Astrocyte of the cerebellum (primary cell): ENCODE measurements around the gene KIF23.
A peak's percentile ranks its signal among the peaks of the same experiment; 100 is the strongest.

ENCODE experiments used
- DNase-seq: peaks from one replicate; pipeline ENCODE4 v3.0.0-alpha.2; 2011; ENCODE audit warnings: low read depth
- H3K4me3 ChIP-seq: 2 replicates; pipeline ENCODE4 v1.5.1; 2011; ENCODE audit warnings: mild to moderate bottlenecking, low read depth, low read length, moderate library complexity
- in situ Hi-C: cut with HindIII; loops from 2 replicates; pipeline ENCODE4 v1.10.0; 2017; ENCODE audit warnings: low sequenced_read_pairs
- TF ChIP-seq, protein P1 (sequence below): IDR thresholded peaks from 2 replicates; pipeline ENCODE4 v1.5.1; 2012; ENCODE audit warnings: low read length, low read depth, moderate library complexity, mild to moderate bottlenecking; ENCODE audit errors: missing control alignments

Gene KIF23

DNA sequence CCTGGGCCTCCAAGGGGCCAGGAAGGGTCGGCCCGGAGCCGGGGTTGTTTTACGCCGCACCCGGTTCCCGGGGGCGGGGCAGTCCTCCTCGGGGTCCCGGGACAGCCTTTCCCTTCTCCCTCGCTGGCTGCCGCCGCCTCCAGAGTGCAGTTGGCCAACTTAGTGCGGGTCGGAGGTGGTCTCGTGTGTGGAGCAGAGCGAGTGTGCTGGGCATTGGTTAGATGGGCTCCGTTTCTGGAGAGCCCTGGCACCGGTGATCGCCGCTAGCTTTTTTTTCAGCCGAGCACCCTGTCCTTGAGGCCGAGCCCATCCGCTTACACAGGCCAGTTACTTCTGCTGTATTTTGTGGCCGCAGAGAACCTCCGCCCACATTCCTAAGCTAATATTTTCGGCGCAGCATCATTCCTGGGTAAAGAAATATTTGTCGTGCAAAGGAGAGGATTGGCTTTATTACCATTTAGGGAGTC is 585 bp downstream of the KIF23 start:
- TF ChIP-seq, protein P1, sequence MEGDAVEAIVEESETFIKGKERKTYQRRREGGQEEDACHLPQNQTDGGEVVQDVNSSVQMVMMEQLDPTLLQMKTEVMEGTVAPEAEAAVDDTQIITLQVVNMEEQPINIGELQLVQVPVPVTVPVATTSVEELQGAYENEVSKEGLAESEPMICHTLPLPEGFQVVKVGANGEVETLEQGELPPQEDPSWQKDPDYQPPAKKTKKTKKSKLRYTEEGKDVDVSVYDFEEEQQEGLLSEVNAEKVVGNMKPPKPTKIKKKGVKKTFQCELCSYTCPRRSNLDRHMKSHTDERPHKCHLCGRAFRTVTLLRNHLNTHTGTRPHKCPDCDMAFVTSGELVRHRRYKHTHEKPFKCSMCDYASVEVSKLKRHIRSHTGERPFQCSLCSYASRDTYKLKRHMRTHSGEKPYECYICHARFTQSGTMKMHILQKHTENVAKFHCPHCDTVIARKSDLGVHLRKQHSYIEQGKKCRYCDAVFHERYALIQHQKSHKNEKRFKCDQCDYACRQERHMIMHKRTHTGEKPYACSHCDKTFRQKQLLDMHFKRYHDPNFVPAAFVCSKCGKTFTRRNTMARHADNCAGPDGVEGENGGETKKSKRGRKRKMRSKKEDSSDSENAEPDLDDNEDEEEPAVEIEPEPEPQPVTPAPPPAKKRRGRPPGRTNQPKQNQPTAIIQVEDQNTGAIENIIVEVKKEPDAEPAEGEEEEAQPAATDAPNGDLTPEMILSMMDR = no peak
- peak overlapping the region; percentile 87 for H3K4me3 ChIP-seq
- DNase-seq = peak; percentile 86
- in situ Hi-C loops = no loop called here

DNA sequence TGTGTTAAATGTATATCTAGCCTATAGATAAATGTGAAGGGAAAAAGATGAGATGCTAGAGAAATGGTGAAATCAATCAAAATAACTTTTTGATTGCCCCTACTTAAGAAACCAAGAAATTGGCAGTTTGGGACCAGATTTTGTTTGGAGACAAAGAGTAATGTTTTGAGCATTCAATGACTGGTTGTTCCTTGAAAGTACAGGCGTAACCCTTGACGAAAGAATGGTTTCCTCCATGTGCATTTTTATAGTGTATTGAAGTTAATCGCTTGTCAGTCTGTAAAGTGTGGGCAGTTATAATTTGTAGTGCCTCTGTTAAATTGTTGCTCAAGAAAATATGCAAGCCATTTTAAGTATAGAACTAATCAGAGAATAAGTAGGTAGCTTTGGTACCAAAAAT is 1.2 kb downstream of the KIF23 start:
- DNase-seq = no peak
- TF ChIP-seq, protein P1 = no peak
- H3K4me3 ChIP-seq = peak overlapping the region; percentile 87
- in situ Hi-C loops = no loop called here

DNA sequence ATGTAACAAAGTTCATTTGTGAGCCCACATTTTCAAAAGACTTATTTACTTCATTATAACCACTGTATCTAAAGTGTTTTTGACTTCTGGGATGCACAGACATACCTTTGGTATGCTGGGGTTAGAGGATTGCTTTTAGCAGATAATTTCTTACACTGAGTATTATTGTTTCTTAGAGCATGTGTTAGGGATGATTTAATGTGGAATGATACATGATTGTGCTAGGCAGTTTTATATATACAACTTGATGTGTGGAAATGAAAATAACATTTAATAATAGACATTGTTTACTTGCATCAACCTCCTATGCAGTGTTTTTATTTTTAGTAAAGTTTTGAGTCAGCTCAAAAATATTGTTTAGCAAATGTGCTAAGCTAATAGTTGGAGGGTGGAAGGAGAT is 3.4 kb downstream of the KIF23 start:
- in situ Hi-C loops = no loop called here

DNA sequence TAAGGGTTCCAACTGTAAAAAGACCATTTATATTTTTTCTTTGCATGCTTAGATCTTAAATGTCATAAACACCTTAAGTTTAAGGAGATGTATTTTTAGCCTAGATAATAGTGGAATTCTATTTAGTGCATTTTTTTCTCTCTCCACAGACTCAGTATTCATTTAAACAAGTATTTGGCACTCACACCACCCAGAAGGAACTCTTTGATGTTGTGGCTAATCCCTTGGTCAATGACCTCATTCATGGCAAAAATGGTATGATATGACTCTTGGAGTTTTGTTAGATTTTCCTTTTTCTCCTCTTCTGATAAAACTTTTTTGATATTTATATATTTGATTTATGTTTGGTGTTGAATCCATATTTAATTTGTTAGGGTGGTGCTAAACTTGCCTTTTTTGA is 7.3 kb downstream of the KIF23 start:
- DNase-seq = no peak
- no peak overlapping the region for H3K4me3 ChIP-seq
- in situ Hi-C loops = no loop called here
- TF ChIP-seq, protein P1 = no peak

More for the DNA sequence above, 3.4 kb downstream of the KIF23 start:
- no peak overlapping the region for H3K4me3 ChIP-seq
- no peak for DNase-seq
- TF ChIP-seq, protein P1 = no peak

DNA sequence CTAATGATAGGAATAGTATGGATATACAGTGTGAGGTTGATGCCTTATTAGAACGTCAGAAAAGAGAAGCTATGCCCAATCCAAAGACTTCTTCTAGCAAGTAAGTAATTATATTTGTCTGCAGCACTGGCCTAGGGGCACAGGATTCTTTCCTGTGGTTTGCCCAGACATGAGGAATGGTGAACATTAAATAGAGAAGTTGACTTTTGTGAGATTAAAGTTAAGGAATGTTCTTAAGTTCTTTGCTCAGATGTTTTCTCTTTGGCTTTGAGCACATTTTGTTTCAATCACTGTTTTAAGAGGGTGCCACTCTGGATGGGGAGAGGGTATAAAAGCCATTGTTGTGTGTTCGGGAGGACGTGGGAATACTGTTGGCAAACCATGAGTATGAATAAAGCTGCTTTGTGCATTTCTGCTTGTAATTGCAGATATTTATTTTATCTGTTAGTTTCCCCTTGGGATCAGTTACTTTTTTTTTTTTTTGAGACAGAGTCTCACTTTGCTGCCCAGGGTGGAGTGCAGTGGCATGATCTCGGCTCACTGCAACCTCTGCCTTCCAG is 8.3 kb downstream of the KIF23 start:
- no peak overlapping the region for H3K4me3 ChIP-seq
- TF ChIP-seq, protein P1 = no peak
- in situ Hi-C loops = no loop called here
- DNase-seq = no peak

DNA sequence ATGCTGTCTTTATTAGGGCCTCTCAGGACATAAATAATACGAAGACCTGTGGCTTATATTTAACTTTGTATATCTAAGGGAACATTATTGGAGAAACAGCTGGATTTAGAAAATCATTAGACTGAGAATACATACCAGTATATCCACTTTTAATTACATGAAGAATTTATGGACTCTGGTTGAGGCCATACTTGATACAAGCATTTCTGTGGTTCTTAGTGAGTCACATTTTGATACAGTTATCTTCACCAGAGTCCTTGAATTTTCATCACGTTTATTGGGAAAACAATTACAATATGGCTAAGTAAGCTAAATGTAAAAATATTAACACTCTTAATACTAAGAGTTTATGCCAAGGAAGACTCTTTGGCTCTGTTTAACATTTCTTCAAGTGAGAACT is 9.9 kb downstream of the KIF23 start:
- TF ChIP-seq, protein P1 = no peak
- H3K4me3 ChIP-seq = no peak overlapping the region
- no peak for DNase-seq
- in situ Hi-C loops = no loop called here
